Endothelial cell (in vitro differentiated cells): Measurements from ENCODE around the gene DNAI2. TPM values are rescaled to one million over a fixed set of nuclear protein-coding genes. Genes with fewer than 3 reads are reported as not detected.
"Not testable (repeated sequence)": the region's sequence is repeated elsewhere in the genome, so short reads cannot be mapped to it uniquely, and the experiment has no call there.

Source experiments
- DNase-seq: peaks from one replicate; pipeline ENCODE4 v3.0.0; 2021; ENCODE audit warnings: low spot score
- H3K27ac Mint-ChIP-seq: one replicate; pipeline ENCODE4 v1.8.0; 2021; ENCODE audit warnings: mixed read lengths, inconsistent platforms; ENCODE audit not compliant: unreplicated experiment
- H3K27me3 Mint-ChIP-seq: one replicate; pipeline ENCODE4 v1.8.0; 2021; ENCODE audit warnings: mild to moderate bottlenecking, moderate library complexity, mixed read lengths, inconsistent platforms; ENCODE audit not compliant: unreplicated experiment
- H3K36me3 Mint-ChIP-seq: one replicate; pipeline ENCODE4 v1.8.0; 2021; ENCODE audit warnings: mild to moderate bottlenecking, low read depth, mixed read lengths, inconsistent platforms; ENCODE audit not compliant: unreplicated experiment
- H3K4me1 Mint-ChIP-seq: one replicate; pipeline ENCODE4 v1.8.0; 2021; ENCODE audit warnings: mild to moderate bottlenecking, mixed read lengths, inconsistent platforms; ENCODE audit not compliant: unreplicated experiment
- H3K4me3 Mint-ChIP-seq: one replicate; pipeline ENCODE4 v1.8.0; 2021; ENCODE audit warnings: mild to moderate bottlenecking, mixed read lengths, inconsistent platforms; ENCODE audit not compliant: unreplicated experiment
- H3K9me3 Mint-ChIP-seq: one replicate; pipeline ENCODE4 v1.8.0; 2021; ENCODE audit warnings: mixed read lengths, inconsistent platforms; ENCODE audit not compliant: unreplicated experiment
- CTCF ChIP-seq: fragments of 200-600 bp; sonication (generic); IDR thresholded peaks from one replicate; pipeline ENCODE4 v1.5.0; 2021; ENCODE audit warnings: antibody characterized with exemption; ENCODE audit not compliant: unreplicated experiment
- total RNA-seq: library from RNA; stranded (reverse); fragmentation: NEBNext Ultra II Directional; extraction: Animal tissue kit (Norgen Biotek cat#: 25700); gene quantifications from one replicate; pipeline ENCODE4 v1.2.1, GENCODE V29; 2021; ENCODE audit not compliant: unreplicated experiment

DNAI2 gene
- total RNA-seq, 1 donor from 2014 or later = not detected

- TF ChIP-seq CTCF = no peak
- no peaks in the 10 kb centered on the region for H3K36me3 Mint-ChIP-seq
- DNase-seq = no peak
- H3K27ac Mint-ChIP-seq = no peak overlapping the region
- H3K27me3 Mint-ChIP-seq = no peaks in the 10 kb centered on the region
- H3K9me3 Mint-ChIP-seq = no peaks in the 10 kb centered on the region
- H3K4me3 Mint-ChIP-seq = no peak overlapping the region
- H3K4me1 Mint-ChIP-seq = no peaks in the 10 kb centered on the region
Observed at GRCh38 chr17:74257311-74257710, 16.7 kb upstream of the DNAI2 start.

- Mint-ChIP-seq H3K4me3 (no peak overlapping the region), H3K27me3 (no peaks in the 10 kb centered on the region), H3K36me3 (no peaks in the 10 kb centered on the region), H3K9me3 (no peaks in the 10 kb centered on the region), H3K27ac (no peak overlapping the region), H3K4me1 (no peaks in the 10 kb centered on the region)
- TF ChIP-seq CTCF = no peak
- no peak for DNase-seq
Observed at GRCh38 chr17:74259667-74260524, 14.1 kb upstream of the DNAI2 start.

- no peak for TF ChIP-seq CTCF
- no peaks in the 10 kb centered on the region for H3K27me3 Mint-ChIP-seq
- no peak for DNase-seq
- no peak overlapping the region for H3K27ac Mint-ChIP-seq
- no peaks in the 10 kb centered on the region for H3K36me3 Mint-ChIP-seq
- no peaks in the 10 kb centered on the region for H3K9me3 Mint-ChIP-seq
- no peak overlapping the region for H3K4me3 Mint-ChIP-seq
- H3K4me1 Mint-ChIP-seq = no peaks in the 10 kb centered on the region
Observed at GRCh38 chr17:74260525-74260850, 13.5 kb upstream of the DNAI2 start.

GRCh38 chr17:74262601-74263000 lies 11.4 kb upstream of the DNAI2 start:
- no peaks in the 10 kb centered on the region for H3K36me3 Mint-ChIP-seq
- H3K4me3 Mint-ChIP-seq = no peak overlapping the region
- H3K9me3 Mint-ChIP-seq = no peaks in the 10 kb centered on the region
- no peak for TF ChIP-seq CTCF
- H3K4me1 Mint-ChIP-seq = no peaks in the 10 kb centered on the region
- no peak for DNase-seq
- H3K27me3 Mint-ChIP-seq = no peaks in the 10 kb centered on the region
- no peak overlapping the region for H3K27ac Mint-ChIP-seq

- H3K4me1 Mint-ChIP-seq, H3K27me3 Mint-ChIP-seq, H3K4me3 Mint-ChIP-seq, DNase-seq, H3K9me3 Mint-ChIP-seq, H3K27ac Mint-ChIP-seq, H3K36me3 Mint-ChIP-seq: not testable (repeated sequence)
Observed at GRCh38 chr17:74267054-74267453, 7.0 kb upstream of the DNAI2 start.
